ENCODE data around the gene BORA.

GRCh38 chr13:72792640-72793039 is 64.9 kb downstream of the BORA start:
- no peak for TF ChIP-seq CTCF (conservative IDR thresholded peaks at IDR 0.05 in 1 of 2, IDR thresholded peaks at IDR 0.05 in 1 of 2; ENCODE audit: extremely low read depth in 1 of 2, insufficient read depth in 1 of 2, low read depth in 1 of 2, low read length in 2 of 2)
- no peak for TF ChIP-seq EZH2 (IDR thresholded peaks at IDR 0.05; ENCODE audit: borderline replicate concordance, low read length)

Measured in mammary epithelial cell (primary cell).